T-helper 2 cell (primary cell): Measurements from ENCODE around the gene TCF7L2.

Source experiments
- DNase-seq, 5 experiments: peaks; one replicate each; pipeline versions ENCODE4 v3.0.0 to v3.0.0-alpha.2; 2012 to 2022

The TCF7L2 gene

GRCh38 chr10:113068178-113068890 is 118.3 kb downstream of the TCF7L2 start:
- no peak for DNase-seq

- DNase-seq, result no peak
Observed at GRCh38 chr10:113069595-113069994, 119.5 kb downstream of the TCF7L2 start.

- DNase-seq, result no peak
Observed at GRCh38 chr10:113071446-113071845, 121.4 kb downstream of the TCF7L2 start.

- DNase-seq, result no peak
Observed at GRCh38 chr10:113073549-113074189, 123.6 kb downstream of the TCF7L2 start.

GRCh38 chr10:113076949-113077348 is 126.9 kb downstream of the TCF7L2 start:
- no peak for DNase-seq

GRCh38 chr10:113078282-113078907 is 128.3 kb downstream of the TCF7L2 start:
- no peak for DNase-seq

GRCh38 chr10:113080061-113080924 is 130.2 kb downstream of the TCF7L2 start:
- no peak for DNase-seq

GRCh38 chr10:113080925-113081229 is 130.8 kb downstream of the TCF7L2 start:
- DNase-seq, result no peak

GRCh38 chr10:113084031-113084430 is 134.0 kb downstream of the TCF7L2 start:
- no peak for DNase-seq

GRCh38 chr10:113085776-113086175 is 135.7 kb downstream of the TCF7L2 start:
- no peak for DNase-seq

GRCh38 chr10:113086282-113086681 is 136.2 kb downstream of the TCF7L2 start:
- DNase-seq, result no peak

GRCh38 chr10:113087165-113088029 is 137.3 kb downstream of the TCF7L2 start:
- DNase-seq, result no peak

- DNase-seq, result no peak
Observed at GRCh38 chr10:113088194-113088593, 138.1 kb downstream of the TCF7L2 start.

GRCh38 chr10:113089551-113089950 is 139.5 kb downstream of the TCF7L2 start:
- DNase-seq, result no peak

GRCh38 chr10:113091920-113092319 is 141.9 kb downstream of the TCF7L2 start:
- no peak for DNase-seq

GRCh38 chr10:113093188-113094113 is 143.4 kb downstream of the TCF7L2 start:
- DNase-seq, result peak in 1 of 5 experiments; percentile 13

- DNase-seq, result peak in 2 of 5 experiments; percentile 4 to 42
Observed at GRCh38 chr10:113094114-113094486, 144.1 kb downstream of the TCF7L2 start.

GRCh38 chr10:113095419-113096127 is 145.5 kb downstream of the TCF7L2 start:
- DNase-seq, result no peak

- DNase-seq, result no peak
Observed at GRCh38 chr10:113096128-113096996, 146.3 kb downstream of the TCF7L2 start.
